DMS153 (cell line): ENCODE measurements around the gene PPFIBP1.

Source experiments
- DNase-seq: peaks from one replicate; lab custom pipeline; 2025; lab: John Stamatoyannopoulos, UW

PPFIBP1 gene

DNA sequence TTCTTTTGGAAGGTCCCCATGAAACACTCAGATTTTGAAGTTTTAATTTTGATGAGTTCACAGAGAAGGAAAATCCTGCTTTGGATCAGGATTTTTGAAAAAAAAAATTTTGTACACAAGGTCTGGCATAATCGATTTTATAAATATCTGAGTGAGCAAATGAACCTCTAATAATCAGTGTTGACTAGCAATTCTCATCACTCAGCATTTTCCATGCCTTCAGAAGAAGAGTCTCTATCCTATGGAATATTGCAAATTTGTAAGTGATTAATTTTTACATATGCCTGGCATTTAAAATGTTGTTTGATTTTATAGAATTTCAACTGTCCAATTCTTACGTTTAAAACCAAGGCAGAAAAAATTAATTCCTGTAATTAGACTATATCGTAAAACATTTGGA is 141.7 kb downstream of the PPFIBP1 start:
- no peak for DNase-seq

- no peak for DNase-seq
Observed at GRCh38 chr12:27666510-27666909, 142.5 kb downstream of the PPFIBP1 start.

DNA sequence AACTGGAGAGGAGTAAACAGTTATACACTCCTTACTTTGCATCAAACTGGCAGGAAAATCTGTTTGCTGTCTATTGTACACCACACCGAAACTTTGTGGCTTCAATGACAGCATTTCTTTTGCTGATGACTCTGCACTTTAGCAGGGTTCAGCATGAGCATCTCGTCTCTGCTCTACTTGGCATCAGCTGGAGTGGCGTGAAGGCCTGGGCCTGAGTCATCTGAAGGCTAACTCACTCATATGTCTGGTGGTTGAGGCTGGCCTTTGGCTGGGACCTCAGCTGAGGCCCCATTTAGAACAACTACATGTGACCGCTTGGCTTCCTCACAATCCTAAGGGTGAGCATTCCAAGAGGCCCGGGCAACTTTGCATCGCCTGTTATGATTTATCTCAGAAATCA is 143.5 kb downstream of the PPFIBP1 start:
- no peak for DNase-seq

- DNase-seq = no peak
Observed at GRCh38 chr12:27672051-27672450, 148.0 kb downstream of the PPFIBP1 start.

- no peak for DNase-seq
Observed at GRCh38 chr12:27672643-27673042, 148.6 kb downstream of the PPFIBP1 start.

DNA sequence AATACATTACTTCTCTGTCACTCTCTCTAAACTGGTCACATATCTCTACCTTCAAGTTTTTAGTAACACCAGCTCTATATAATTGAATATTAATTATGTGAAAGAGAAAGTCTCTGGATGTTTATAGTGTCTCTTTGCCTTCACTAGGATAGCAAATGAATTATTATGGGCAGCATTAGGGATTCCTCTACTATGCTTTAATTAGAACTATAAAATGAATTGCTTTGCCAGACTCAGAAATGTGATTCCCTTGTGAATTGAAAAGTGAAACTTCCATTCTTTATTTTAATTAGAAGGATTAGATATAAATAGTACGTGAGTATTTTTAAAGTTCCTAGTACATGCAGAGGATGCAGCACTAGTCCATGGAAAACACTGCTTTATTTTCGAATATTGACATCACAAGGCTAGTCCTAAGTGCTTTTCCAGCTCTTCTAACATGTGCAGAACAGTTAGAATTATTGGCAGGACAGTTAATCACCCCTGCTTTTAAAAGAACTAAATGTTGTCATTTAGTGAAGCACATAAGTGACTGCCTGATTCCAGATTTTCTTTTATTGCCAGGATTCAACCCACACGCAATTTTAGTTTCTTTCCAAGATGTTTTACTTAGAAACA is 149.2 kb downstream of the PPFIBP1 start:
- DNase-seq = no peak

- DNase-seq = no peak
Observed at GRCh38 chr12:27674989-27675388, 151.0 kb downstream of the PPFIBP1 start.

DNA sequence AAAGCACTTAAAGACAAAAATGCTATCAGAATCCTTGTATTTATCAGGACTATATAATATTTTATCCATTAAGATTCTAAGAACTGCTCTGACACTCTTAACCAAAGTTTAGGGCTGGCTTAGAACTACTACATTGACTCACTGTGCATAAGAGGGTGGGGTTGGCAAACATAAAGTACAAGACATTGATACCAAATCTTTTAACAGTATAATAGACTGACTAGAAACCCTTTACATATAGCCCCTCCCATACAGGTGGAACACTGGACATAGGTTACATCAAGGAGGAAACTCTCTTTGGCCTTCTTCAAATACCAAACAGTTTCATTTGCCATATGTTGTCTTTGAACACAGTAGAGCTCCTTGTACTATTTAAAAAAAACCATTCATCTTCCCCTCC is 156.6 kb downstream of the PPFIBP1 start:
- no peak for DNase-seq

DNA sequence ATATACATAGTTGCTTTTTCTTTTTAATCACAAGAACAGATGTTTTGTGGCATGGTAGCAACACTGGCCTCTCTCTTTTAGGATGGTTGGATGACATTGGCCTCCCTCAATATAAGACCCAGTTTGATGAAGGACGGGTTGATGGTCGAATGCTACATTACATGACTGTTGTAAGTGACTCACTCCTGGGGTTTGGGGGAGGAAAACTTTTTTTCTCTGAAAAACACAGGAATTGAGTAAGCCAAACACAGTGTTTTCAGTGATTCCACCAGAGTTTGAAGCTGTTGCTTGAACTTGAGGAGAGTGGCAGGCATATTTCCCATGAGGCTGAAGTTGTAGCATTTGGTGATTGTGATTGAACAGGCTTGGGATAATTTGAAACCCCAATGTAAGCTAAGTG is 158.5 kb downstream of the PPFIBP1 start:
- no peak for DNase-seq

GRCh38 chr12:27685274-27685673 is 161.3 kb downstream of the PPFIBP1 start:
- DNase-seq = no peak

- no peak for DNase-seq
Observed at GRCh38 chr12:27686147-27686546, 162.1 kb downstream of the PPFIBP1 start.

GRCh38 chr12:27688671-27689070 is 164.7 kb downstream of the PPFIBP1 start:
- no peak for DNase-seq

GRCh38 chr12:27689558-27690180 is 165.7 kb downstream of the PPFIBP1 start:
- no peak for DNase-seq

DNA sequence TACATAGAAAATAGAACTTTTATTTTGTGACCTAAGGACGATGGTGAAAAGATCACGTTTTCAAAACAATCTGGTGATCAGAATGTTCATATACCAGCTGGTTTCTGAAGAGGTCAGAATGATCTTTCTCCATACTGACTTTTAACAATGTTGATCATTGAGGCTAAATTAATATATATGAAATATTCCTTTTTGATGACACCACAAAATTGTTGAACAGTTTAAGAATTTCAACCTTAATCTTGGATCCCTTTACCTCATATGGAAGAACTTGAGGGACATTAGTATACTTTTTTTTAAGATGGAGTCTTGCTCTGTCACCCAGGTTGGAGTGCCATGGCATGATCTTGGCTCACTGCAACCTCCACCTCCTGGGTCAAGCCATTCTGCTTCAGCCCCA is 169.4 kb downstream of the PPFIBP1 start:
- DNase-seq = no peak

DNA sequence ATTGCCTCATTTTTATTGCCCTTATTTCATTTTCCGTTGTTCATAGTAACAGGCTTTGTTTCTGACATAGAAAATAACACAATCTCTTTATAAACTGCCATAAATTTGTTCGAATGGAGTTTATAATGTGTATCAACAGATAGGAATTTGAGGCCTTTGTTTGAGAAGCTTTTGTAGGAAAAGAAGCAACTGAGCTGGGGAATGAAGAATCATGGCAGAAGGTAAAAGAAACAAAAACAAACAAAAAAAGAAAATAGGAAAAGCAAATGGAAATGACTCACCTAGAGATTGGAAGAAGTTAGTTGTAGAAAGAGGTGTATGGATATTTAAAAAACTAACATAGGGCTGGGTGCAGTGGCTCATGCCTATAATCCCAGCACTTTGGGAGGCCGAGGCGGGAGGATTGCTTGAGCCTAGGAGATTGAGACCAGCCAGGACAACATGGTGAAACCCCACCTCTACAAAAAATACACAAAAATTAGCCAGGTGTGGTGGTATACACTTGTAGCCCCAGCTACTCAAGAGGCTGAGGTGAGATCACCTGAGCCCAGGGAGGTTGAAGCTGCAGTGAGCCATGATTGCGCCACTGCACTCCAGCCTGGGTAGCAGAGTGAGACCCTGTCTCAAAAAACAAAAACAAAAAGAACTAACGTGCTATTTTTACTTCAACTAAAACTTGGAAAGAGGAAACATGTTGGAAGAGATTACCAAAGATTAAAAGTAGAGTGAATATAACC is 171.7 kb downstream of the PPFIBP1 start:
- DNase-seq = no peak

DNA sequence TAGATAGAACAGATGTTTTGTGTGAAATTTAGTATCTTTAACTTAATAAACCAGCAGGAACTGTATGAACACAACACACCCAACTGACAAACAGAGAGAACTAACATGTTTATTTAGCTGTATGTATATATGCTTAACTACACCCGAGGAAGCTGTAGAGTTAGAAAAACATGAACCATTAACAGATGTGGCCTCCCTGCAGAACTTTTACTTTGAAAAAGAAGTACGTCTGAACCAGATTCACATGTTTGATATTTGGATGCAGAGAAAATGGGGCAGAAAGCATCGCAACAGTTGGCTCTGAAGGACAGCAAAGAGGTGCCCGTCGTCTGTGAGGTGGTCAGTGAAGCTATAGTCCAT is 172.3 kb downstream of the PPFIBP1 start, which contains the start of gene REP15:
REP15 (plus strand) TSS at position 155 of the 360 bp plus-strand sequence; CDS start at position 271, 116 bp downstream.
- DNase-seq = no peak

- DNase-seq = no peak
Observed at GRCh38 chr12:27696864-27697564, 173.0 kb downstream of the PPFIBP1 start.

DNA sequence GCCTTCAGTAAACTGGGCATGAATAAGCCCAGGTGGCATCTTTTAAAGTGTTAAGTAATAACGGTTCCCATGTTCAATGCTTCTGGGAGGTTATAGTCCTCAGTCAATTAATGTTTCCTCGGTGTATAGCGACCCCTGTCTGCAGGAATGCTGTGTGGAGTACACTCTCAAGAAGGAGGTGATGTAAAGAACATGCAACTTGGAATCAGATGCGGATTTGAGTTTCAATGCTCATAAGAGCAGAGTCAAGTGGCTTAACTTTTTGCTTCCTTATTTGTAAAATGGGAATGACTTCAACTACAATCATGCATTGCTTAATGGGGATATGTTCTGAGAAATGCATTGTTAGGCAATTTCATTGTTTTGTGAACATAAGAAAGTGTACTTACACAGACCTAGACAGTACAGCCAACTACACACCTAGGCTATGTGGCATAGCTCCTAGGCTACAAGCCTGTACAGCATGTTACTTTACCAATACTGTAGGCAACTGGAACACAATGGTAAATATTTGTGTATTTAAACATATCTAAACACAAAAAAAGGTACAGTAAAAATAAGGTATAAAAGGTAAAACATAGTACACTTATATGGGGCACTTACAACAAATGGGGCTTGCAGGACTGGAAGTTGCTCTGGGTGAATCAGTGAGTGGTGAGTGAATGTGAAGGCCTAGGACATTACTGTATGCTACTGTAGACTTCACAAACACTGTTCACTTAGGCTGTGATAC is 179.9 kb downstream of the PPFIBP1 start:
- DNase-seq = peak; percentile 2

GRCh38 chr12:27705263-27705662 is 181.3 kb downstream of the PPFIBP1 start:
- no peak for DNase-seq

GRCh38 chr12:27707216-27707615 is 183.2 kb downstream of the PPFIBP1 start:
- no peak for DNase-seq

- DNase-seq = no peak
Observed at GRCh38 chr12:27709212-27709931, 185.4 kb downstream of the PPFIBP1 start.
